ENCODE measurements around the gene IPPK. TPM values are rescaled to one million over a fixed set of nuclear protein-coding genes. Genes with fewer than 3 reads are reported as not detected.

IPPK gene
- total RNA-seq, 1 experiment from 2014 or later, result 10.6 TPM

DNA sequence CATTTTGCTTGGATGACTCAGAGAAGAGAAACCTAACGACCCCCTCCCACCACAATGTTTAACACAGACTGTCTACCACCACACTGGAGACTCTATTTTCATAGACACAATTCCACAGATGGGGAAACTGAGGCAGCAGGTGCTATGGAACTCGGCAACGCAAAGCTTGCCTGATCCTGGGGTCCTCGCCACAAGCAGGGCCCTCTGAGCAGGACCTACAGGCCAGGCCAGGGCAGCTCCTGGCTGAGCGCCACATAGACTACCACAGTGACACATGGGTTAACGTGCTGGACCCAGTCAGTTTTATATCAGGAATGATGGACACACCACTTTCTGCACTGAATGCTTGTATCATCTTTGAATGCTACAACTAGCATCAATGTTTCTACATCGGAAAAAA, 11.8 kb downstream of the IPPK start:
- H3K79me2 ChIP-seq (ENCODE audit: low read length), result peaks cover 58% of the 10 kb centered on the region

DNA sequence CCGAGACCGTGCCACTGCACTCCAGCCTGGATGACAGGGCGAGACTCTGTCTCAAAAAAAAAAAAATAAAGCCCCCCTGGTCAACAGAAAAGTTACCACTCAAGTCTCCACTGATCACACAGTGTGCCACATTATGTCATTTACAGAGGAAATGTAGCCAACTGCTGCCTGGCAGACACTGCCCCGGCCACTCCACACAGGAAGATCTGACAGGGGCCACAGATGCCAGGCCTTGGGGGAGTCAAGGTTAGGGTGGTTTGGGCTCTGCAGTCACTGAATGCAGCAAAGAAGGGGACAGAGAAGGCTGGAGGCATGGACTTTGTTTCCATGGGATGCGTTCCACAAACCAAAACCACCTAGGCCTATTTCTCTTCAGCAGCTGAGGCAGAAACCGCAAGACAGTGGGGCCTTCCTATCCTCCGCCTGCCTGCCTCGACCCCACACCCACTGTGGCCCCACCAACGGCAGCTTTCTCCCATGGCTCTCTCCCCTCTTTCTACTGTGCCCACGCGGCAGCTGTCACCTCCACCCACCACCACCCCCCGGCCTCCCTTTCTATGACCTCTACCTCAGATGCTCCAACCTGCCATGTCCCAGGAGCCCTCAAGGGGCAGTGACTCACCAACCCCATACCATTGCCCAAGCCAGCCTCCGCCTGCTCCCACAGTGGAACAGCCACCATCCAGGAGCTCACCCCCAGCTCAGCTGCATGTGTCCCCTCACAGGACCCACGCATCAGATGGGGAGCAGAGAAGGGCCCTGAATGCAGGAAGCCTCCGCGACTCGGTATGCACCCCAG, 12.4 kb downstream of the IPPK start:
- BruUV-seq (replicated peaks), result no TSS peak
- H3K9me3 ChIP-seq (ENCODE audit: low read length), result no peaks in the 10 kb centered on the region
- no peak overlapping the region for H3K27ac ChIP-seq (ENCODE audit: low read length)
- no peaks in the 10 kb centered on the region for H3K9me2 ChIP-seq (replicated peaks; ENCODE audit: low read length)
- peaks cover 52% of the 10 kb centered on the region for H3K79me2 ChIP-seq (ENCODE audit: low read length)
- no peak for DNase-seq
- H3K4me2 ChIP-seq (ENCODE audit: low read length), result no peak overlapping the region
- ATAC-seq, result no peak
- POLR2A ChIA-PET (ENCODE audit: unreplicated experiment), result no interaction called here
- H2AFZ ChIP-seq (ENCODE audit: low read length), result no peak overlapping the region
- intact Hi-C loops (cut with micrococcal nuclease), result no loop called here
- no peaks in the 10 kb centered on the region for H3K27me3 ChIP-seq (ENCODE audit: low read length)
- no peaks in the 10 kb centered on the region for H3F3A ChIP-seq (ENCODE audit: low read length, unreplicated experiment)
- H3K4me1 ChIP-seq (ENCODE audit: insufficient read depth, low read length), result peaks cover 11% of the 10 kb centered on the region
- no peaks in the 10 kb centered on the region for H4K20me1 ChIP-seq (ENCODE audit: low read length)
- CTCF ChIA-PET, result no interaction called here
- H3K4me3 ChIP-seq (ENCODE audit: low read length), result no peak overlapping the region
- H3K9ac ChIP-seq (ENCODE audit: low read length), result no peak overlapping the region
- peaks cover 11% of the 10 kb centered on the region; the same call in 1 of the 2 replicates for H3K36me3 ChIP-seq (ENCODE audit: low read depth, low read length)
- TF ChIP-seq EZH2 (IDR thresholded peaks at IDR 0.05; ENCODE audit: low read length, unreplicated experiment), result no peak

More for the DNA sequence above, 11.8 kb downstream of the IPPK start:
- DNase-seq, result no peak
- no TSS peak for BruUV-seq (replicated peaks)
- Histone ChIP-seq H4K20me1 (ENCODE audit: low read length) (peaks cover 6% of the 10 kb centered on the region; the same call in 1 of the 2 replicates), H3K27me3 (ENCODE audit: low read length) (no peaks in the 10 kb centered on the region), H3K4me3 (ENCODE audit: low read length) (no peak overlapping the region), H3K4me1 (ENCODE audit: insufficient read depth, low read length) (peaks cover 11% of the 10 kb centered on the region), H3K9me2 (replicated peaks; ENCODE audit: low read length) (no peaks in the 10 kb centered on the region), H3K9ac (ENCODE audit: low read length) (no peak overlapping the region), H3K36me3 (ENCODE audit: low read depth, low read length) (peaks cover 14% of the 10 kb centered on the region), H3K9me3 (ENCODE audit: low read length) (no peaks in the 10 kb centered on the region), H3K4me2 (ENCODE audit: low read length) (no peak overlapping the region), H3F3A (ENCODE audit: low read length, unreplicated experiment) (no peaks in the 10 kb centered on the region), H2AFZ (ENCODE audit: low read length) (no peak overlapping the region), H3K27ac (ENCODE audit: low read length) (no peak overlapping the region)
- CTCF ChIA-PET, result no interaction called here
- POLR2A ChIA-PET (ENCODE audit: unreplicated experiment), result no interaction called here
- no peak for ATAC-seq
- intact Hi-C loops (cut with micrococcal nuclease), result no loop called here
- TF ChIP-seq EZH2 (IDR thresholded peaks at IDR 0.05; ENCODE audit: low read length, unreplicated experiment) (no peak), EZH2phosphoT487 (IDR thresholded peaks at IDR 0.05; ENCODE audit: borderline replicate concordance, low read length) (no peak)
- TF ChIP-seq, protein P1, sequence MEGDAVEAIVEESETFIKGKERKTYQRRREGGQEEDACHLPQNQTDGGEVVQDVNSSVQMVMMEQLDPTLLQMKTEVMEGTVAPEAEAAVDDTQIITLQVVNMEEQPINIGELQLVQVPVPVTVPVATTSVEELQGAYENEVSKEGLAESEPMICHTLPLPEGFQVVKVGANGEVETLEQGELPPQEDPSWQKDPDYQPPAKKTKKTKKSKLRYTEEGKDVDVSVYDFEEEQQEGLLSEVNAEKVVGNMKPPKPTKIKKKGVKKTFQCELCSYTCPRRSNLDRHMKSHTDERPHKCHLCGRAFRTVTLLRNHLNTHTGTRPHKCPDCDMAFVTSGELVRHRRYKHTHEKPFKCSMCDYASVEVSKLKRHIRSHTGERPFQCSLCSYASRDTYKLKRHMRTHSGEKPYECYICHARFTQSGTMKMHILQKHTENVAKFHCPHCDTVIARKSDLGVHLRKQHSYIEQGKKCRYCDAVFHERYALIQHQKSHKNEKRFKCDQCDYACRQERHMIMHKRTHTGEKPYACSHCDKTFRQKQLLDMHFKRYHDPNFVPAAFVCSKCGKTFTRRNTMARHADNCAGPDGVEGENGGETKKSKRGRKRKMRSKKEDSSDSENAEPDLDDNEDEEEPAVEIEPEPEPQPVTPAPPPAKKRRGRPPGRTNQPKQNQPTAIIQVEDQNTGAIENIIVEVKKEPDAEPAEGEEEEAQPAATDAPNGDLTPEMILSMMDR (conservative IDR thresholded peaks at IDR 0.05; ENCODE audit: low read depth, low read length), result no peak

DNA sequence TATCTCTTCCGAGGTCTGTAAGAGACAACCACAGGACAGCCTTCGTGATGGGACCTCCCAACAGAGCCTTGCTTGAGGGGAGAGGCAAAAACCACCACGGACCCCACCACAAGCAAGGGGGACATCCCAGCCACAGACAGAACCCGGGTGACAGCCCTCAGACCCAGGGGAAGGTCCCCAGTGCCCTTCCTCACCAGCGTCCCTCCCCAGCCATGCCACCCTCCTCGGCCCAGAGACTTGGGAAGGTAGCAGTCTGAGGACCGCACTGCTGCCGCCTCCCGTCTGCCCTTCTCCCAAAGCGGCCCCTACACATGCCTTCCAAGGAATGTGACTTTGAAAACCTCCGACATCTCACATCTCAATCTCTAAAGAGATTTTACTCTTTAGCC, 13.4 kb downstream of the IPPK start:
- intact Hi-C loops (cut with micrococcal nuclease), result no loop called here
- CTCF ChIA-PET, result no interaction called here
- Histone ChIP-seq H3K9ac (ENCODE audit: low read length) (no peak overlapping the region), H4K20me1 (ENCODE audit: low read length) (no peaks in the 10 kb centered on the region), H3K79me2 (ENCODE audit: low read length) (peaks cover 42% of the 10 kb centered on the region), H3K4me2 (ENCODE audit: low read length) (no peak overlapping the region), H3F3A (ENCODE audit: low read length, unreplicated experiment) (no peaks in the 10 kb centered on the region), H2AFZ (ENCODE audit: low read length) (no peak overlapping the region), H3K4me3 (ENCODE audit: low read length) (no peak overlapping the region), H3K36me3 (ENCODE audit: low read depth, low read length) (peaks cover 11% of the 10 kb centered on the region; the same call in 1 of the 2 replicates), H3K27me3 (ENCODE audit: low read length) (no peaks in the 10 kb centered on the region), H3K9me3 (ENCODE audit: low read length) (no peaks in the 10 kb centered on the region), H3K9me2 (replicated peaks; ENCODE audit: low read length) (no peaks in the 10 kb centered on the region), H3K4me1 (ENCODE audit: insufficient read depth, low read length) (peaks cover 11% of the 10 kb centered on the region), H3K27ac (ENCODE audit: low read length) (no peak overlapping the region)
- POLR2A ChIA-PET (ENCODE audit: unreplicated experiment), result no interaction called here
- DNase-seq (no peak), ATAC-seq (no peak)
- TF ChIP-seq EZH2 (IDR thresholded peaks at IDR 0.05; ENCODE audit: low read length, unreplicated experiment), result no peak
- TF ChIP-seq EZH2phosphoT487 (IDR thresholded peaks at IDR 0.05; ENCODE audit: borderline replicate concordance, low read length), result no peak
- TF ChIP-seq, protein P1 (conservative IDR thresholded peaks at IDR 0.05; ENCODE audit: low read depth, low read length), result no peak
- BruUV-seq (replicated peaks), result no TSS peak
